ENCODE measurements around the gene CDK6.

CDK6 gene

DNA sequence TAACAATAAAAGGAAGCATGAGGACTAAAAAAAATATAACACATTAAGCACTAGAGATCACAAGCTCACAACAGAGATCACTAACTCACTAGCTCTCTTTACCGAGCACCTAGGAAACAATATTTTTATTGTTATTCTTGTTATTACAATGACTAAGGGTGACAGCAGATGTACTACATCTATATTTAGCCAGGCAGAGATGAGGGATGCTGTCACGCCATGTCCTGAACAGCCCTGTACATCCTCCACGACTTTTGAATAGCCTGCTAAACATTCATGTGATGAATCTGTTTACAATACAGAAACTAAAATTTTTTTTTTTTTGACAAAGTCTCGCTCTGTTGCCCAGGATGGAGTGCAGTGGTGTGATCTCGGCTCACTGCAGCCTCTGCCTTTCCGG is 268.9 kb downstream of the CDK6 start:
- in situ Hi-C loops (cut with MboI; ENCODE audit: low sequenced_read_pairs) = no loop called here

GRCh38 chr7:92563345-92563744 is 273.0 kb downstream of the CDK6 start:
- in situ Hi-C loops (cut with MboI; ENCODE audit: low sequenced_read_pairs) = no loop called here

DNA sequence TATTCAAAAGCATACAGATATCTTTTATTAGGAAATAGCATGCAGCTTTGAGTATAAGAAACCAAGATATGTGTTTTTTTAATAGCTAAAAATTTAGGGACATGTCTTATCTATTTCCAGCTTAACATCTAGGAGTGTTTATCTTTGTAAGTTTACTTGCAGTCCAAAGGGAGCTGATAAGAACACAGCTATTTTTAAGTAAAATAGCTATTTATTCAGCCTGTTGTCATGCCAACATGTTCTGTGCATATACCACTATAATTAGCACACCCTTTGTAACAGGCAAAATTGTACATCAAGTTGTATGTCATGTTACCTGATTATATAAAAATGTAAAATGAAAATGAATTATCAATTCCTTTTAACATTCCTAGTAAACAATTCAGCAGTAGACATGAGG is 275.8 kb downstream of the CDK6 start:
- in situ Hi-C loops (cut with MboI; ENCODE audit: low sequenced_read_pairs) = no loop called here

DNA sequence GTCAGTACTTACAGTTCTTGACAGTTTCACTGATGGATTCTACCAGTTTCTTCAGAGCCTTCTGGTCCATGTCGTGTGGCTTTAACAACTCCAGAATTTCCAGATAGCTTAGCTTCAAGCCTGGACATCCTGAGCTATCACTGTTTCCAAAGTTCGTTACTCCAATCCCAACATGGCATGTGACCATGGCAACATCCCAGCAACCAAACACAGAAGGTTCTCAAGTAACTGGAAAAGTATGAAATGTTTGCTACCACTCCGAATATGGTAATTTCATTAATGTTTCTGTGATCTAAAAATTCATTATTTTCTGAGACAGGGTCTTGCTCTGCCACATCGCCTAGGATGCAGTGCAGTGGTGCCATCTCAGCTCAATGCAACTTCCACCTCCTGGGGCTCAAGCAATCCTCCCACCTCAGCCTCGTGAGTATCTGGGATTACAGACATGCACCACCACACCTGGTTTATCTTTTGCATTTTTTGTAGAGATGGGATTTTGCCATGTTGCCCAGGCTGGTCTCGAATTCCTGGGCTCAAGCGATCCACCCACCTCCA is 278.5 kb downstream of the CDK6 start:
- in situ Hi-C loops (cut with MboI; ENCODE audit: low sequenced_read_pairs) = no loop called here

DNA sequence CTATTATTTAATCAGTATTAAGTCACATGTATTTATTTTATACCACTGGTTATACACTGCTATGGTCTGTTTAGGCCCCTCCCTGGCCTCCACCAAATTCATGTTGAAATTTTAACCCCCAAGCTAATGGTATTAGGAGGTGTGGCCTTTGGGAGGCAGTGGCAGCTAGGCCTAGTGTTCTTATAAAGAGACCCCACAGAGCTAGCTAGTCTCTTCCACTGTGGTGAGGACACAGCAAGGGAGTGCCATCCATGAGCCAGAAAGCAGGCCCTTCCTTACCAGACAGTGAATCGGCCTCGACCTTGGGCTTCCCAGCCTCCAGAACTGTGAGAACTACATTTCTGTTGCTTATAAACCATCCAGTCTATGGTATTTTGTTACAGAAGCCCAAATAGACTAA is 279.1 kb downstream of the CDK6 start:
- in situ Hi-C loops (cut with MboI; ENCODE audit: low sequenced_read_pairs) = no loop called here
